Hippocampal formation (tissue), 2 donors: Measurements from ENCODE around the gene SYMPK.
"Not testable (repeated sequence)": the region's sequence is repeated elsewhere in the genome, so short reads cannot be mapped to it uniquely, and the experiment has no call there.

ENCODE experiments used
- DNase-seq, 2 donors: peaks; one replicate each; lab custom pipeline; 2025; lab: John Stamatoyannopoulos, UW

The SYMPK gene

GRCh38 chr19:45885556-45886426, 22.8 kb upstream of the SYMPK start, which contains the start of gene IRF2BP1:
Gene IRF2BP1, minus strand, starts transcription at chr19:45886141. Its CDS starts 367 bp downstream, at chr19:45885774.
- peak; percentile 91 to 92 for DNase-seq

GRCh38 chr19:45884682-45885555, 22.0 kb upstream of the SYMPK start:
- DNase-seq: no peak

GRCh38 chr19:45883881-45884681, 21.1 kb upstream of the SYMPK start:
- no peak for DNase-seq

GRCh38 chr19:45883586-45883880, 20.6 kb upstream of the SYMPK start:
- DNase-seq: no peak

- DNase-seq: peak; percentile 6 to 34
Observed at GRCh38 chr19:45882652-45883585, 20.0 kb upstream of the SYMPK start.

GRCh38 chr19:45881909-45882528, 19.1 kb upstream of the SYMPK start:
- DNase-seq: no peak

- DNase-seq: no peak
Observed at GRCh38 chr19:45881082-45881908, 18.3 kb upstream of the SYMPK start.

- no peak for DNase-seq
Observed at GRCh38 chr19:45879971-45880370, 17.0 kb upstream of the SYMPK start.

- no peak for DNase-seq
Observed at GRCh38 chr19:45879055-45879454, 16.1 kb upstream of the SYMPK start.

- no peak for DNase-seq
Observed at GRCh38 chr19:45878043-45878794, 15.3 kb upstream of the SYMPK start.

- DNase-seq: no peak
Observed at GRCh38 chr19:45876411-45877197, 13.7 kb upstream of the SYMPK start.

- no peak for DNase-seq
Observed at GRCh38 chr19:45876161-45876410, 13.1 kb upstream of the SYMPK start.

GRCh38 chr19:45874620-45874966, 11.6 kb upstream of the SYMPK start:
- no peak for DNase-seq

- no peak for DNase-seq
Observed at GRCh38 chr19:45873219-45873772, 10.3 kb upstream of the SYMPK start.

- DNase-seq: no peak
Observed at GRCh38 chr19:45872095-45872919, 9.4 kb upstream of the SYMPK start.

- no peak for DNase-seq
Observed at GRCh38 chr19:45870798-45871197, 7.9 kb upstream of the SYMPK start.

- DNase-seq: not testable (repeated sequence)
Observed at GRCh38 chr19:45867241-45867640, 4.3 kb upstream of the SYMPK start.
